ENCODE results near the gene DNAJB6.

The DNAJB6 gene

DNA sequence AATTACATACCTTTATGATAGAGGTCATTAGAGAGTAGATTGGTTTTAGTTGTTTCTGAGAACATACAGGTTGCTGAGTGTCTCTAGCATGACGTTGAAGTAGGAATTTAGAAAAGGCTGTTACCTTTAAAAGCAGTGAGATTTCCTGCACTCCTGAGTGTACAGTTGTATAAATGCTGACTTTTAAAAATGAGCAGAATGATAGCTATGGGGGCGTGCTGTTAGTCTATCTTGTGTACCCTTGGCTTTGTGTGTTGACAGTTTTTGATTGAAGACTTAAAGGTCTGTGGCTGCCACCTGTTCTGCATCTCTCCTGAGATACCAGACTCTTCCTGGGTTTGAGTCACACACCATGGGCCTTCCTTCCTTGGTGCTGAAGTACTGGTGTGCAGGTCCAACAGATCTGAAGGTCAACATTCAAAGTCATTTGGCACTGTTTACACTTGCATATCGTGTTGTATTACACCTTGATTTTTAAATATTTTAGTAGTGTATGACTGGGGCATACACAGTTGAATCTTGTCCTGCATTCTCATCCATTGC lies 23.8 kb downstream of the DNAJB6 start:
- TF ChIP-seq, protein P1, sequence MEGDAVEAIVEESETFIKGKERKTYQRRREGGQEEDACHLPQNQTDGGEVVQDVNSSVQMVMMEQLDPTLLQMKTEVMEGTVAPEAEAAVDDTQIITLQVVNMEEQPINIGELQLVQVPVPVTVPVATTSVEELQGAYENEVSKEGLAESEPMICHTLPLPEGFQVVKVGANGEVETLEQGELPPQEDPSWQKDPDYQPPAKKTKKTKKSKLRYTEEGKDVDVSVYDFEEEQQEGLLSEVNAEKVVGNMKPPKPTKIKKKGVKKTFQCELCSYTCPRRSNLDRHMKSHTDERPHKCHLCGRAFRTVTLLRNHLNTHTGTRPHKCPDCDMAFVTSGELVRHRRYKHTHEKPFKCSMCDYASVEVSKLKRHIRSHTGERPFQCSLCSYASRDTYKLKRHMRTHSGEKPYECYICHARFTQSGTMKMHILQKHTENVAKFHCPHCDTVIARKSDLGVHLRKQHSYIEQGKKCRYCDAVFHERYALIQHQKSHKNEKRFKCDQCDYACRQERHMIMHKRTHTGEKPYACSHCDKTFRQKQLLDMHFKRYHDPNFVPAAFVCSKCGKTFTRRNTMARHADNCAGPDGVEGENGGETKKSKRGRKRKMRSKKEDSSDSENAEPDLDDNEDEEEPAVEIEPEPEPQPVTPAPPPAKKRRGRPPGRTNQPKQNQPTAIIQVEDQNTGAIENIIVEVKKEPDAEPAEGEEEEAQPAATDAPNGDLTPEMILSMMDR (conservative IDR thresholded peaks at IDR 0.05): no peak
- TF ChIP-seq ZFX (IDR thresholded peaks at IDR 0.05): no peak
- no peak overlapping the region for H3K27ac ChIP-seq

DNA sequence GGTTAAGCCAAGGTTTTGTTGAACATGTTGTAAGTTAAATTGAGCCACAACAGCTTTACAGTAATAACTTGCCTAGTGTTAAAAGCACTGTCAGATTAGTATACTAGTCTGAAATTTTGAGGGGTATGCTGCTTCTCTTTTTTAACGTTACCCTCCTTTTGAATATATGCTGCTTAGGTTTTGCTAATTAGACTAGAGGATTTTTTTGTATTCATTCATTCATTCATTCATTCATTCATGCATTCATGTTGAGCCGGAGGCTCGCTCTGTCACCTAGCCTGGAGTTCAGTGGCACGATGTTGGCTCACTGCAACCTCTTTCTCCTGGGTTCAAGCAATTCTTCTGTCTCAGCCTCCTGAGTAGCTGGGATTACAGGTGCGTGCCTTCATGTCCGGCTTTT lies 24.7 kb downstream of the DNAJB6 start:
- no peak for TF ChIP-seq ZFX (IDR thresholded peaks at IDR 0.05)
- TF ChIP-seq, protein P1 (conservative IDR thresholded peaks at IDR 0.05): no peak
- H3K27ac ChIP-seq: no peak overlapping the region

DNA sequence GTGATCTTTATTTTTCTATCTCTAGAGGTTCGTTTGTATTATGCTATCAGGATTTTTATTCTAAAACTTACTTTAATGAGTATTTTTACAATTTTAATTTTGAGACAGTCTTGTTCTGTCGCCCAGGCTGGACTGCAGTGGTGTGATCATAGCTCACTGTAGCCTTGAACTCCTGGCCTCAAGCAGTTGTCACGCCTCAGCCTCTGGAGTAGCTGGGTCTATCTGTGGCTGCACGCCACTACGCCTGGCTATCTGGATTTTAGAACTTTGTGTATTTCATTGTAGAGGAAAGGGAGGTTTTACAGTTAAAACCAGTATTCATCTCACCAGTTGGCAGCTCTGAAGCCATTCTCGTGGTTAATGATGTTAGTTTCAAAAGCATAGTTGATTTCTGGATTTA lies 25.9 kb downstream of the DNAJB6 start:
- H3K27ac ChIP-seq: no peak overlapping the region
- TF ChIP-seq, protein P1 (conservative IDR thresholded peaks at IDR 0.05): no peak

DNA sequence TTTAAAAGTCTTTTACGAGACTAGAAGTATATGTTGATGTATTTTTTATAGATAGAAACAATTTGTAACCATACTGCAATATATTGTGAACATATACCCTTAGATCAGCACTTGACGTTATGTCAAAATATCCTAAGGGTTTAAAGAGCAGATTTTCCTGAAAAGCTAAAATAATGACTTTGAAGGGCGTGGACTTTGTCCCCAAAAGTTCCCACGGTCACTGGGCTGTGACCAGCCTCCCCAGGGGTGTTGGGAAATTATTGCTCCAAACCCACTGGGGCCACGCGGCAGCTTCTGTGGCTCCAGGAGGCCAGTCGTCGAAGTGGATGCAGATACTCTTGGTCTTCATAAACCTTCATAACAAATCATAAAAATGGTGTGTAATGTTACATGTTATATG lies 29.9 kb downstream of the DNAJB6 start:
- TF ChIP-seq, protein P1 (conservative IDR thresholded peaks at IDR 0.05): no peak
- TF ChIP-seq ZFX (IDR thresholded peaks at IDR 0.05): no peak
- H3K27ac ChIP-seq: no peak overlapping the region

DNA sequence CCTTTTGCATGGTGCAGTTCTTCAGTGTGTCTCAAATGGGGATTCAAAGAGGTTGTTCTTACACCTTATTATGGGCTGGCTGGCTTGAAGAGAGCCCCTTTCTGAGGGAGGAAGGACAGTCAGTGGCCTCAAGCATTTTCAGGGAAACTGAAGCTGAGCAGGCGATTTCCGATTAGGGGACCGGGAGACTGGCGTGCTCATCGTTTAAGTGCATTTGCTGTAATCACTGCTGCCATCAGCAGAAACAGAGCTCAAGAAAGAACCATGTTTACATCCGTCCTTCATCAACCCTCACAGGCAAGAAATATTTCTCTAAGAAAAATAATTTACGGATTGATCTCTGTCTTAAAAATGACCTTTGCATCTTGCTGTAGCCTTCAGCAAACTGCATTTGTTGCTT lies 32.2 kb downstream of the DNAJB6 start:
- no peak for TF ChIP-seq ZFX (IDR thresholded peaks at IDR 0.05)
- no peak overlapping the region for H3K27ac ChIP-seq

DNA sequence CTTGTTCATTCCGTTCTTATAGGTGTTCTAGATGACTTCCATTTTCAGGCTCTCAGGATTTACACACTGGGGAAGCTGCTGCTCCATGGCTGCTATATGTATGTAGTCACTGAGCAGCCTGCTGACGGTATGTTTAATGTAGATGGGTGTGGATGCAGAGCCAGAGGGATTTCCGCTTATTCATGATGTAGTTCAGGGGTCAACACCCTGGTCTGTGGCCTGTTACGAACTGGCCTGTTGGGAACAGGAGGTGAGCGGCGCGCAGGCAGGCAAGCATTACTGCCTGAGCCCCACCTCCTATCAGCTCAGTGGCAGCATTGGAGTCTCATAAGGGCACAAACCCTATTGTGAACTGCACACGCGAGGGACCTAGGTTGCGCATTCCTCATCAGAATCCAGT lies 33.9 kb downstream of the DNAJB6 start:
- no peak overlapping the region for H3K27ac ChIP-seq
- no peak; the same call in 1 of the 2 replicates for TF ChIP-seq ZFX (IDR thresholded peaks at IDR 0.05)
- TF ChIP-seq, protein P1 (conservative IDR thresholded peaks at IDR 0.05): no peak

DNA sequence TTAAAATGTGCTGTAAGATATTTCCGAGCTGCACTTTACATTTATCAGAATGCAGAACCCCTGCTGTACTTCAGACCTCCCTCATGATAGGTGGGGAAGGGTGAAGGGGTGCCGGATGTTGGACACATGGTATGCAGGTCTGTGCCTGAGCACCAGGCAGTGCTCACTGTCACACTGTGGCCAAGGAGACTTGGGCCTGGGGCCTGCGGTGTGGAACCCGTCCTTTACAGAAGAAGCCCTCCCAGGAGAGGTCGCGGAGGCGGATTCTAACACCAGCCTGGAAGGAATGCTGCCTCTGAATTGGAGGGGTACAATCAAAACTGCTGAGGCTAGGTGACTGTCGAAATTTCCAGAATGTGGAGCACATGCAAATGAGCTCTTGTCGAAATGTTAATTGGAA lies 34.5 kb downstream of the DNAJB6 start:
- TF ChIP-seq ZFX (IDR thresholded peaks at IDR 0.05): no peak
- TF ChIP-seq, protein P1 (conservative IDR thresholded peaks at IDR 0.05): no peak
- no peak overlapping the region for H3K27ac ChIP-seq

Data from C4-2B (cell line).